Calu3 (cell line): ENCODE data around the gene ZFP91. TPM values are rescaled to one million over a fixed set of nuclear protein-coding genes. Genes with fewer than 3 reads are reported as not detected.
A peak's percentile ranks its signal among the peaks of the same experiment; 100 is the strongest.
"Not testable (repeated sequence)": the region's sequence is repeated elsewhere in the genome, so short reads cannot be mapped to it uniquely, and the experiment has no call there.

Experiments used
- BruUV-seq: library from RNA; stranded (reverse); fragments of 400-500 nt; replicated peaks from 2 replicates; lab custom pipeline; 2021; lab: Mats Ljungman, UMichigan
- CTCF ChIA-PET: fragments of 300-600 bp; sonication (Branson Sonifier 250); formaldehyde crosslinking; loops from one replicate; lab custom pipeline; 2022; ENCODE audit warnings: antibody characterized with exemption; lab: Charles Lee
- DNase-seq: peaks from one replicate; pipeline ENCODE4 v3.0.0; 2022
- H3K27ac Mint-ChIP-seq: one replicate; pipeline ENCODE4 v1.8.0; 2022; ENCODE audit warnings: mixed read lengths; ENCODE audit not compliant: unreplicated experiment
- H3K27me3 Mint-ChIP-seq: one replicate; pipeline ENCODE4 v1.8.0; 2022; ENCODE audit warnings: mixed read lengths; ENCODE audit not compliant: unreplicated experiment
- H3K36me3 Mint-ChIP-seq: one replicate; pipeline ENCODE4 v1.8.0; 2022; ENCODE audit warnings: mild to moderate bottlenecking, moderate library complexity, mixed read lengths; ENCODE audit not compliant: insufficient read depth, unreplicated experiment
- H3K4me1 Mint-ChIP-seq: one replicate; pipeline ENCODE4 v1.8.0; 2022; ENCODE audit warnings: mild to moderate bottlenecking, low read depth, mixed read lengths; ENCODE audit not compliant: unreplicated experiment
- H3K4me3 Mint-ChIP-seq: one replicate; pipeline ENCODE4 v1.8.0; 2022; ENCODE audit warnings: mild to moderate bottlenecking, low read depth, moderate library complexity, mixed read lengths; ENCODE audit not compliant: unreplicated experiment
- H3K9me3 Mint-ChIP-seq: one replicate; pipeline ENCODE4 v1.8.0; 2022; ENCODE audit warnings: low read depth, mixed read lengths; ENCODE audit not compliant: unreplicated experiment
- CTCF ChIP-seq: fragments of 200-600 bp; IDR thresholded peaks from one replicate; pipeline ENCODE4 v1.8.0; 2022; ENCODE audit warnings: antibody characterized with exemption; ENCODE audit not compliant: unreplicated experiment
- intact Hi-C: fragments of 100-400 bp; cut with micrococcal nuclease; formaldehyde crosslinking; loops from one replicate; pipeline ENCODE4 v1.10.0; 2022; ENCODE audit not compliant: unreplicated experiment
- total RNA-seq: library from RNA; stranded (reverse); gene quantifications from 2 replicates; pipeline ENCODE4 v1.2.3, GENCODE V29; 2022

The ZFP91 gene
- total RNA-seq, 1 experiment from 2014 or later = 61.5 TPM

- intact Hi-C loops = no loop called here
- Mint-ChIP-seq H3K27me3 (no peaks in the 10 kb centered on the region), H3K36me3 (no peaks in the 10 kb centered on the region), H3K27ac (no peak overlapping the region), H3K4me3 (no peak overlapping the region), H3K4me1 (peaks cover 31% of the 10 kb centered on the region), H3K9me3 (no peaks in the 10 kb centered on the region)
- BruUV-seq = no TSS peak
- no peak for TF ChIP-seq CTCF
- DNase-seq = no peak
- CTCF ChIA-PET = no interaction called here
These were observed 14.6 kb upstream of the ZFP91 start for GRCh38 chr11:58564231-58564630.

DNA sequence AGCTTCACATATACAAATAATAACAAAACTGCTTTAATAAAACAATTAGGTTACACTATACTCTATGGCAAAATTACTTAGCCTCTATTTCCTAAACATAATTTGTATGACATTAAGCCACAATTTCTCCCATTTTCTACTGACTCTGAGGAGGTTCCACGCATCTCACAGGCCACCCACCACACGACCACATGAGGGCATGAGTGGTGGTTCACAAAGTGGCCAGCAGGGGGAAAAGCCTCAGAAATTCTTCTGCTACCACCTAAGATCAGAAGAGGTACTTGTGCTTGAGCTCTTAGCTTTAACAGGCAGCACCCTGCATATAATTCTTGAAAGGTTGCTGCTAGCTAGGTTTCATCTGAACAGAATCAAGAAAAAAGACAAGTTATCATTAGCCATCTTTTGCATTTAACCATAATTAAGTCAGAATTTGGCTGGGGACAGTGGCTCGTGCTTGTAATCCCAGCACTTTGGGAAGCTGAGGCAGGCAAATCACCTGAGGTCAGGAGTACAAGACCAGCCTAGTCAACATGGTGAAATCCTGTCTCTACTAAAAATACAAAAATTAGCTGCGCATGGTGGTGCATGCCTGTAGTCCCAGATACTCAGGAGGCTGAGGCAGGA lies 10.9 kb upstream of the ZFP91 start:
- TF ChIP-seq CTCF = peak; percentile 79
- H3K27me3 Mint-ChIP-seq = no peaks in the 10 kb centered on the region
- no peaks in the 10 kb centered on the region for H3K36me3 Mint-ChIP-seq
- intact Hi-C loops = no loop called here
- CTCF ChIA-PET = interaction anchor here (0.6 to 1.7 kb wide), 10 partner anchors 10 to 1232 kb away, joined by 3 to 6 read pairs (median 4); partner anchors contain the start of genes SSRP1 and ZFP91
- peak; percentile 72 for DNase-seq
- no peaks in the 10 kb centered on the region for H3K9me3 Mint-ChIP-seq
- H3K4me3 Mint-ChIP-seq = no peak overlapping the region
- H3K4me1 Mint-ChIP-seq = peaks cover 13% of the 10 kb centered on the region
- no peak overlapping the region for H3K27ac Mint-ChIP-seq
- no TSS peak for BruUV-seq

- not testable (repeated sequence) for H3K9me3 Mint-ChIP-seq, H3K4me3 Mint-ChIP-seq, H3K27me3 Mint-ChIP-seq, BruUV-seq, DNase-seq
- peak overlapping the region; percentile 90 for H3K27ac Mint-ChIP-seq
- CTCF ChIA-PET = interaction anchor here (0.7 to 0.9 kb wide), 2 partner anchors 11 to 928 kb away, joined by 4 read pairs; no protein-coding TSS in a partner anchor
- peaks cover 12% of the 10 kb centered on the region for H3K36me3 Mint-ChIP-seq
- peaks cover 29% of the 10 kb centered on the region for H3K4me1 Mint-ChIP-seq
- intact Hi-C loops = loop anchor here (10.0 kb wide), 1 partner anchor 352 kb away; no protein-coding TSS in a partner anchor
These were observed 6.0 kb upstream of the ZFP91 start for GRCh38 chr11:58572906-58573305.

GRCh38 chr11:58573451-58574104 lies 5.3 kb upstream of the ZFP91 start:
- Mint-ChIP-seq H3K27me3 (no peaks in the 10 kb centered on the region), H3K4me1 (peaks cover 22% of the 10 kb centered on the region), H3K36me3 (peaks cover 18% of the 10 kb centered on the region), H3K4me3 (peak overlapping the region; percentile 3), H3K27ac (peak overlapping the region; percentile 90), H3K9me3 (peaks cover 2% of the 10 kb centered on the region)
- no TSS peak for BruUV-seq
- intact Hi-C loops = loop anchor here (10.0 kb wide), 1 partner anchor 351 kb away; no protein-coding TSS in a partner anchor
- CTCF ChIA-PET = interaction anchor here (0.7 to 0.9 kb wide), 2 partner anchors 11 to 929 kb away, joined by 4 read pairs; no protein-coding TSS in a partner anchor
- TF ChIP-seq CTCF = no peak
- DNase-seq = peak; percentile 66
